ENCODE data around the gene MACIR.

- TF ChIP-seq CTCF (IDR thresholded peaks at IDR 0.05) (no peak), POLR2A (IDR thresholded peaks at IDR 0.05) (no peak)
These were observed 30.0 kb upstream of the MACIR start for GRCh38 chr5:103228588-103228987.
